ENCODE measurements around the gene ABCB8. TPM values are rescaled to one million over a fixed set of nuclear protein-coding genes. Genes with fewer than 3 reads are reported as not detected.
A peak's percentile ranks its signal among the peaks of the same experiment; 100 is the strongest.

Gene ABCB8
- total RNA-seq, 1 donor from 2014 or later = 32.4 TPM

DNA sequence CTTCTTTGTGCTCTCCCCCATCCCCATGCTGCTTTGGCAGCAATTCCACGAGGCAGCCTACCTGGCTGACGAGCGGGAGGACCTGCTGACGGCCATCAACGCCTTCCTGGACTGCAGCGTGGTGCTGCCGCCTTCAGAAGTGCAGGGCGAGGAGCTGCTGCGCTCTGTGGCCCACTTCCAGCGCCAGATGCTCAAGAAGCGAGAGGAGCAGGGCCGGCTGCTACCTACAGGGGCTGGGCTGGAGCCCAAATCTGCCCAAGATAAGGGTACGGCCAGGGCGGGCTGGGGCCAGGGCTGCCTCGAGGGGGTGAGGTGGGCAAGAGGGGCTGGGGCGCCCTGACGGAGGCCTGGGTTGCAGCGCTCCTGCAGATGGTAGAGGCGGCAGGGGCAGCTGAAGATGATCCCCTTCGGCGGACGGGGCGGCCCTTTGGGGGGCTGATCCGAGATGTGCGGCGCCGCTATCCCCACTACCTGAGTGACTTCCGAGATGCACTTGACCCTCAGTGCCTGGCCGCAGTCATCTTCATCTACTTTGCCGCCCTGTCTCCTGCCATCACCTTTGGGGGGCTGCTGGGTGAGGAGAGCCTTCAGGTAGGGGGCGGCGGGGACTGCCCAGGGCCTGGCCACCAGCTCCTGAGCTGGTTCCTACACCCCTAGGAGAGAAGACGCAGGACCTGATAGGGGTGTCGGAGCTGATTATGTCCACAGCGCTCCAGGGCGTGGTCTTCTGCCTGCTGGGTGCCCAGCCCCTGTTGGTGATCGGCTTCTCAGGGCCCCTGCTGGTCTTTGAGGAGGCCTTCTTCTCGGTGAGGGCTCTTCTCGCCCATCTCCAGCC lies 43.0 kb downstream of the ABCB8 start:
- no peak for DNase-seq (ENCODE audit: low spot score)

DNA sequence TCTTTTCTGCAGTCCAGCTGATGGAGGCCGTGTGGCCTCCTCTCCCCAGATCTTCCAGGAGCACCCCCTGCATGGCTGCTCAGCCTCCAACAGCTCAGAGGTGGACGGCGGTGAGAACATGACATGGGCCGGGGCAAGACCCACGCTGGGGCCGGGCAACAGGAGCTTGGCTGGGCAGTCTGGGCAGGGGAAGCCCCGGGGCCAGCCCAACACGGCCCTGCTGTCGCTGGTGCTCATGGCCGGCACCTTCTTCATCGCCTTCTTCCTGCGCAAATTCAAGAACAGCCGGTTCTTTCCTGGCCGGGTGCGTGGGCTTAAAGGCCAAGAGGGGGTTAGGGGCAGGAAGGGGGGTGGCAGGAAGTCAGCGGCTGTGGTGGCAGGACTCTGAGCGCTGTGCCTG lies 45.7 kb downstream of the ABCB8 start:
- no peak for DNase-seq (ENCODE audit: low spot score)

DNA sequence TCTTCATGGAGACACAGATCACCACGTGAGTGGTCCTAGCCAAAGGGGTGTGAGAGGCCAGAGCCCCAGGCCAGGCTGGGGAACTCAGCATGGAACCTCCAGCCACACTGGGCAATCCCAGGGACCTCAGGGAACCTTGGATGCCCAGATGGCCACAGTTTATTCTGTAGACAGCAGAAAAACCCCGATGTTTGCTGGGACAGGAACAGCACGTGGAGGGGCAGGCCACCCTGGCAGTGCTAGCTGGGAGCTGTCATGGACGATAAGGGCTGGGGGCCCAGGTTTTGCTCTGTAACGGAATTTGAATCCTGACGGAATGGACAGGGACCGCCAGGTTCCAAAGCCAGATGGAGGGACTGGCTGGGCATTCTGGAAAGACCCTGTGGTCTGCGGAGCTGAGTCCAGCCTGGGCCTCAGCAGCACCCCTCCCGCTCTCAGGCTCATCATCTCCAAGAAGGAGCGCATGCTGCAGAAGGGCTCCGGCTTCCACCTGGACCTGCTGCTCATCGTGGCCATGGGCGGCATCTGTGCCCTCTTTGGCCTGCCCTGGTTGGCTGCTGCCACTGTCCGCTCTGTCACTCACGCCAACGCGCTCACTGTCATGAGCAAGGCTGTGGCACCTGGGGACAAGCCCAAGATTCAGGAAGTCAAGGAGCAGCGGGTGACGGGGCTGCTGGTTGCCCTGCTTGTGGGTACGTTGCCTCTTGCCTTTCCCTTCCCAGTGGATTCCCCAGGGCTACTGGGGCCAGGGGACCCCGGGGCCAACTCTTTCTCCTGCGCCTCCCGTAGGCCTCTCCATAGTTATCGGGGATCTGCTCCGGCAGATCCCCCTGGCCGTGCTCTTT lies 46.8 kb downstream of the ABCB8 start:
- DNase-seq (ENCODE audit: low spot score) = no peak

DNA sequence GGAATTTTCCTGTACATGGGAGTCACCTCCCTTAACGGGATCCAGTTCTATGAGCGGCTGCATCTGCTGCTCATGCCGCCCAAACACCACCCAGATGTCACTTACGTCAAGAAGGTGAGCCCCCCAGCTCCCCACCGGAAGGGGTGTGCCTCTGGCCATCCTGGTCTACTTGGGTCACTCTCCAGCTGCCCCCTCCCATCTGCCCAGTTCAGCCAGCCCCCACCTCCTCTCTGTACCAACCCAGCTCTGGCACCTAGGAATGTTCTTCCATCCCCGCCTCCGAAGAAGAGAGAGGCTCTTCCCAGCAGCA lies 47.4 kb downstream of the ABCB8 start:
- no peak for DNase-seq (ENCODE audit: low spot score)

DNA sequence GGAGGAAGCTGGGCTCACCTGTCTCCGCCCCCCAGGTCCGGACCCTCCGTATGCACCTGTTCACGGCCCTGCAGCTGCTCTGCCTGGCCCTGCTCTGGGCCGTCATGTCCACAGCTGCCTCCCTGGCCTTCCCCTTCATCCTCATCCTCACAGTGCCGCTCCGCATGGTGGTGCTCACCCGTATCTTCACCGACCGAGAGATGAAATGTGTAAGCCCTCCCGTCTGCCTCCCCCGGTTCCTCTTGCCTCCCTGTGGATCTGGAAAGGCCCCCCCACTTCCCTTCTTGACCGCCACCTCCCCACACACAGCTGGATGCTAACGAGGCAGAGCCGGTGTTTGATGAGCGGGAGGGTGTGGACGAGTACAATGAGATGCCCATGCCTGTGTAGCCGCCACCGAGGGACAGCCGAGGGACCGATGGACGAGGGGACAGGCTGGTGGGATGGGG lies 47.8 kb downstream of the ABCB8 start:
- no peak for DNase-seq (ENCODE audit: low spot score)

DNA sequence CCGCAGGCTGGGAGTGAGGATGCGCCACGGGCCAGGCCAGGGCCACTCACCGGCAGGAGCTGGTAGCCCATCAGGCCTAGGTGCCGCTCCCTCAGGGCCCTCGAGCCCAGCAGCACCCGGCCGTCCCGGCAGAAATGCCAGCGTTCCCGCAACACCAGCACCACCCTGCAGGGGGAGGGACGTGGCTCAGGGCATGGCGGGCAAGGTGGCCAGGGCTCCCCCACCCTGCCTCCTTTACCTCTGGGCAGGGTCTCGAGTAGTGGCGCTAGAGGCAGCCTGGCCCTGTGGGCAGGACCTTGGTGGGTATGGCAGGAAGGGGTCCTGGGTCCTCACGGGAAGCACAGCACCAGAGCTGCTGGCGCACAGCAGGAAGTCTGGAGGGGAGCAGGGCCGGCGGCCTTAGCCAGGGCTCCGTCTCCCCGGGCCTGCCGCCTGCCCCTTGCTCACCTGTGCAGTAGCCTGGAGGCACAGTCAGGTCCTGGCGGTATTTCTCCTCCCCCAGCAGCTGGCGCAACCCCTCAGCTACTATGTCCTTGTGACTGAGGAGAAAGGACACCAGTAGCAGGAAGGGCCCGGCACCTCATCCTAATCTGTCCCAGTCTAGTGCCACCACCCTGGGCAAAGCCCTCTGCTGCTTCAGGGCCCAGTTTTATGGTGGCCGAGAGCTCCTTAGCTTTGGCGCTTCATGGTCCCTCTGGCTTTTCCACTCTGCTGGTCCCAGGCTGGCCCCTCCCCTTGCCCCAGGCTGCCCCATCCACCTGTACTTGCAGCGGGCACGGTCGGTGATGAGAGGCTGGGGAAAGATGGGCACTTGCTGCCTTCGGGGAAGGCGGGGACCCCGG lies 48.8 kb downstream of the ABCB8 start:
- no peak for DNase-seq (ENCODE audit: low spot score)

DNA sequence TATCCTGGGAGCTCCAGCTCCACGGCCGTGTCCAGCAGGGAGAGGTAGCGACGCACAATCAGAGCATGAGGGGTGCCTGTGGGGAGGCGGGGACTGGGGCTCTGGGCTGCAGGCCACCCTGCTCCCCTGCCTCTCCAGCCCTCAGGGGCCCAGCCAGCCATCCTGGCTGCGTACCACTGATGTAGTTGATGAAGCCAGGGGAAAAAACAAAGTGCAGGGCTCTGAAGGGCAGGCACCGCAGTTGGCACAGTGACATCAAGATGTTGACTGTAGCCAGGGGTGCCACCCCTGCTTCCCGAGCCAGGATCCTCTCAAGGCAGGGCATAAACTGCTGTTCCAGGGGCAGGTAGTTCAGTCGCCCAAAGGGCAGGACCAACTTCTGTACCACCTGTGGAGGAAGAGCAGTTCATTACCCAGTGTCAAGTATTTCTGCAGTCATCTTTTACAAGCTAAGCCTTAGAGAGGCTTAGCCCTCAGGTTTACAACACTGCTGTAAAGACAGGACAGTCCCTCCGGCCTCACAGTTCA lies 49.5 kb downstream of the ABCB8 start:
- DNase-seq (ENCODE audit: low spot score) = no peak

DNA sequence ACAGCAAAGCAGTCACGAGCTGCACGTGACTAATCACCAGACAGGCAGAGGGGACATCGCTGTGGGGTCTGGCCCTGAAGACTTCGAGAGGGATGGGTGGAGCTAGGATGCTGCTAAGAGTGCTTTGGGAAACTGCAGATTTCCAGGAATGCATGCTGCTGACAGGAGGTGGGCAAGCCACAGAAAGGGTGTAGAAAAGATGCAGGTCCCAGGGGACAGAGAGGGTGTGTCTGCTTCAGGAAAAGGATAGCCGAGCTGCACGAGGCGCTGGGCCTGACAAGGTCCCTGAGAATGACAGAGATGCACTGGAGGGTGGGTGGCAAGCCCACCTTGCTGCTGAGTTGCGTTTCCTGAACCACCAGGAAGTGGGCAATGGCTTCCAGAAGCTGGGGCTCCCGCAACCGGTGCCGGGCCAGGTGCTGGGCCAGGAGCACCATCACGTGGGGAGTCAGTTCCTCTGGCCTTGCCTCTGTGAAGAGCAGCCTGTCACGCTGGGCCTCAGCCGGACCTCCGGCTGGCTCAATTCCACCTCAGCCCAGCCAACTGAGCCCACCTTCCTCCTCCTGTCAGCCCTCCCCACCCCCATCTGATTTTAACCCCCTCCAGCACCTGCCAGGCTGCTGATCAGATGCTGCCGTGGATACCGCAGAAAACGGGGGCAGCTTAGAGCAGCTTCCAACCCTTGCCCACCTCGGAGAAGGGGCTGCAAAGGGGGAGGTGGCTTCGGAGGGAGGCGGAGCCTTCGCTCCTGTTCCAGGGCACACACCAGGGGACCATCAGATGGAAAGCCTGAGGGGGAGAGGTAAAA lies 50.2 kb downstream of the ABCB8 start:
- DNase-seq (ENCODE audit: low spot score) = no peak

DNA sequence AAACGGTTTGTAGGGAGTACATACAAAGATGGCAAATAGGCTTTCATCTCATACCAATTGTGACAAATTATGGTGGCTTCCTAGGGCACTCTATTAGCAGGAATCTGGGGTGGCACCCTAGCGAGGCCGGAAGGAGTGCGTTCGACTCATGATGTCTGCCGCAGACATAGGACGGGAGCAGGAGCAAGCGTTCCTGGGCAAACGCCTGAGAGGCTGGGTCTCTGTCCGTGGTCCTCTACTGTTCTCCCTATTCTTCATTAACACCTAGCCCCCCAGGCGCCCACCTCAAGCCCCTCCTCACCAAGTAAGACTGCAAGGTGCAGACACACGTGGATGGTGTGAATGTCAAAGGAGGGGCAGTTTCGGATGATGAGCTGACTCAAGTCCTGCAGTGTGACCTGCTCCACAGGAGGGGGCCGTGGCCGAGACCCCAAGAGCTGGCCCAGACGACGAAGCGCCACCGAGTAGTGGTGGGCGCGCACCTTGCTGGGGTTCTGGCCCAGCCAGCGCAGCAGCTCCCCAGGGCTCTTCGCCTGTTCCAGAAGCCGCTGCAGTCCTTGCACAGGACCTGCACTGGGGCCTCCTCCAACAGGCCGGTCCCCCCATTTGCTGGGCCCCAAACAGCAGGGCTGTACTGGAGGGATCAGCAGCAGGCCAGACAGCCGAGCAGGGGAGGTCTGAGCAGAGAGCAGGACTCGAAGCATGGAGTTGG lies 51.1 kb downstream of the ABCB8 start:
- DNase-seq (ENCODE audit: low spot score) = no peak

DNA sequence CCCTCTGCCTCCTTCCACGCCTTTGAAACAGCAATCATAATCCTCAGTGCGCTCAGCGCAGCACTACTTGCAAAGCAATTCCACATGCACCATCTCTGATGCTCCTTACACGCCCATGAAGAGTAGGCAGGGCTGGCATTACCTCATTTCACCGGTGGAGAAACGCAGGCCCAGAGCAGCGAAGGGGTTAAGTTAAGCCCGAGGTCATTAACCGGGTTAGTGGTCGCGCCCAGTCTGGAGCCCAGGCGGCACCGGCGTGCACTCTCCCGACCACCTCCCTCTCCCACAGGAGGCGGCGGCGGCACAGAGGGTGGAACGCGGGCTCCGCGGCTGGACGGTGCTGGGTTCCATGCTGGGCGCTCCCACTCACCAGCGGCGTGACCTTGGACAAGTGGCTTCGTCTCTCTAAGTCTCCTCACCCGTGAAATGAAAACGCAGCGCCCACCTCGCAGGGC lies 51.8 kb downstream of the ABCB8 start:
- no peak for DNase-seq (ENCODE audit: low spot score)

DNA sequence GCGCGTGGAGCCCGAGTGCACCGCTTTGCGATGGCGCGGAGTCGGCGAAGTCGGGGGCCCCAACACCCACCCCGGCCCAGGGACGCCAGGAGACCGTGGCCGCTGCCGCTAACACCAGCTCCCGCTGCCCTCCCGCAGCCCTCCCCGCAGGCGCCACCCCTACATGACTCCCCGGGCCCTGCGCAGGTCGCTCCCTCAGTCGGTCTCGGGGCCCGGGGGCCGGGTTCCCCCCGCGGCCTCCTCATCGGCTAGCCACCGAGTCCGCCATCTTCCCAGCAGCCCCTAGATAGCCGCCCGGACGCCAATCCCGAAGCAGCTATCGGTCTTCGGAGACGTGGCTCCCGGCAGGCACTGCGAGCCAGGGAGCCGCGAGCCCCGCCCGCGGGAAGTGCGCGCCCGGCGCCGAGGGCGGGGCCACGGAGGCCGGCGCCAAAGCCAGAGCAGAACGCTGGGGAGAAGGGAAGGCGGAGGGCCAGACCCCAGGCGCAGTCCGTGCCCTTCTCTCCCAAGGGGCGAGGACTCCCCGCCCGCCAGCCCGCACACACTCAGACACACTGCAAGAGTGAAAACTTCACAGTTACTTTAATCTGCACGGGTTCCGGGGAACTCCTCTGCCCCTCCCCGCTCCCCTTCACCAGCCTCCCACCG lies 52.4 kb downstream of the ABCB8 start, which contains the start of gene FASTK:
Gene FASTK, minus strand, starts transcription at position 288 of the 648 bp plus-strand sequence. Its CDS starts 43 bp downstream, at position 245.
- peak; percentile 90 for DNase-seq (ENCODE audit: low spot score)

DNA sequence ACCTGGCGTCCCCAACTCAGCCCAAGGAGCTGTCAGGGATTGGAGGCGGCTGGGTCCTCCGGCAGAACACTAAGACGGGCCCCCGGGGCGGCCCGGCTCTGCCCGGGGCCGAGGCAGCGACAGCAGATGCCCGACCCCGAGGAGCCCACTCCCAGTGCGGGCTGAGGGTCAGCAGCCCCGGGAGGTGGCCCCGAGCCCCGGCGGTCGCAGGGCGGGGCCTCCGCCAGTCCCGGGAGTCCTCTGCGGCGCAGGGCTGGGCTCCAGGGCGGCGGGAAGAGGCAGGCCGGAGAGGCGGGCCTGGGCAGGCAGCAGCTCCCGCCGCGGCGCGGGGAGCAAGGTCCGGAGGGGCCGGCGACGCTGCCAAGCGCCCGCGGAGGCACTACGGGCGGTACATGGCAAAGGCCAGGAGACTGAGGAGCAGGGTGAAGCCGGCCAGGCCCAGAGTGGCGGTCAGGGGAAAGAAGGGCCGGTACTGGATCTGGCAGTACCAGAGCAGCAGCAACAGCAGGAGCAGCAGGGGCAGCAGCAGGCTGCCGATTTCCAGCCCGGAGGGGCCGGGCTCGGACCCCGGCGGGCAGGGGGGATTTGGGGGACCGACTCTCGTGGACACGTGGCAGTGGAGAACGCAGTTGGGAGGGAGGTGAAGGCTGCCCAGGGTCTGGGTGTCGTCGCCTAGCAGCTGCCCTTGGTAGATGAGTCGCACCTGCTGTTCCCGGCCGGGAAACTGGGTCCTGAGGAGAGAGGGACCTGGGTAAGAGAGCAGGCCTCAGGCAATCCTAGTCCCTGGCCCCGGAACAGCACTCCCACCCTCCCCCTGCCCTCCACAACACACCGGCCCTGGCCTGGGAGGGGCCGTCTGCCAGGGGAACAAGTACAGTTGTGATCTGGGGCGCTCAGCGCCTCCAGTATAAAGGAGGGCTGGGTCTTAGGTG lies 53.2 kb downstream of the ABCB8 start:
- DNase-seq (ENCODE audit: low spot score) = no peak

DNA sequence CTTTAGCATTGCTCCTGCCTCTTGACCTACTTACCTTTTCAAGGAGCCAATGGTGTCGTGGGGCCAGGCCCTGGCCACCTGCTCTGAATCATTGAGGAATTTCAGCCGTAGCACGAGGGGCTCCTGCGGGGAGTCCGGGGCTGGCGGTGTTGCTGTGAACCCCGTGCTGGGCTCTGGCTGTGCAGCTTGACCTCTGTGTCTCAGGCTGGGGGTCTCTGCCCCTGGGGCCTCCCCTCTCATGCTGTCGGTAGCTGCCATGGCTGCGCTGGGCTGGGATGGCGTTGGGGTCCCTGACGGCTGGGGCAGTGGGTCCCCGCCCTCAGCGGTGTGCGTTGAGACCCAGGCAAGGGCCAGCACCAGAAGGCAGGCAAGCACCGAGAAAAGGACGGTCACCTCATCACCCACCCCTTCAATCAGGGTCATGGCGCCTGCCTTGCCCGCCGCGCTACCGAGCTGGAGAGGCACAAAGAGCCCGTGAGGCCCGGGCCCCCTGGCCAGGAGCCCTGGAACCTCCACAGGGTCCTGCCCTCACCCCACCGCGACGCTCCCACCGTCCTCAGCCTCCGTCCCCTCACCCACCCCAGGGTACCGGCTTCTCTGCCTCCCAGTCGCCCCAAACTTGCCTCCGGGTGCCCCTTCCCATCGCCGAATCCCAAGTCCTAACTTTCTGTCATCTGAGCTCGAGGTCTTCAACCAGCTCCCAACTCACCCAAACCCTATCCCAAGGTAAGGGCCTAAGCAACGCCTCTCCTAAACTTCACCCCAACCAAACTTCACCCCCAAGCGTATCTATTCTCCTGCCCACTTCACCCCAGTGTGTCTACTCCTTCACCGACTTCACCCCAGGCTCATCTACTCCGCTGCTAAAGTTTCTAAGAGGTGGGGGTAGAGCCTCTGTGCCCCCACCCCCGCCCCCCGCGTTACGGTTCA lies 54.2 kb downstream of the ABCB8 start:
- DNase-seq (ENCODE audit: low spot score) = no peak

DNA sequence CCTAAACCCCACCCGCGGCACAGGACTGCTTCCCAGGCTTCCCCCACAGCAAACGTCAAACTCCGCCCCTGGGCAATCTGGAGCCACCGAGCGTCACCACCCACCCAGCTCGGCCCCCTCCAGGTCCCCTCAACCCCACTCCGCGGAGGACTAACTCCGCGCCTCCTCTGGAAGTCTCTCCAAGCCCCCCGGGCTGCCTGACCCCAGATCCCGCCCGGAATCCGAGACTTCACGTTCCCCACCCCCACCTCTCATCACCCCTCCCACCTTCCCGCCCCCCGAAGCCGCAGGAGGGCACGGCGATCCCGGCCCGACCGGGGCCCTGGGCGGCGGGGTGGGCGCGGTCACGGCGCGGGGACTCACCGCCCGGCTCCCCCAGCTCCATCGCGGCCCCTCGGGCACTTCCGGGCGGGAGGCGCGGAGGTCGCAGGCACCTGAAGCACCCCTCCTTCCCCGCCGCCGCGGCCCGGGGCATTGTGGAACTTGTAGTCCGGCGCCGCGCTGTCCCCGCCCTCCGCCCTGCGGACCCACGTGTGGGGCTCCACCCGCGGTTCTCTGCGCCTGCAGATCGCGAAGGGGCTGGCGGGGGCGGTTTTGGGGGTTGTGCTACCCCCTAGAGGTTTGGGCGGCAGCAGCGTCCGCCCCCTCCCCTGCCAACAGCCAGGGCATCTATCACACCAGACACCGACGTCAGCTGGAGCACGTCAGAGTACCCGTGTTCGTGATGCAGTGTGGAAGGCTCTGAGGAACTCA lies 55.0 kb downstream of the ABCB8 start, which contains the start of gene TMUB1:
Gene TMUB1, minus strand, starts transcription at position 423 of the 753 bp plus-strand sequence. CDS start 930 bp downstream, outside the sequence.
- peak; percentile 79 for DNase-seq (ENCODE audit: low spot score)

DNA sequence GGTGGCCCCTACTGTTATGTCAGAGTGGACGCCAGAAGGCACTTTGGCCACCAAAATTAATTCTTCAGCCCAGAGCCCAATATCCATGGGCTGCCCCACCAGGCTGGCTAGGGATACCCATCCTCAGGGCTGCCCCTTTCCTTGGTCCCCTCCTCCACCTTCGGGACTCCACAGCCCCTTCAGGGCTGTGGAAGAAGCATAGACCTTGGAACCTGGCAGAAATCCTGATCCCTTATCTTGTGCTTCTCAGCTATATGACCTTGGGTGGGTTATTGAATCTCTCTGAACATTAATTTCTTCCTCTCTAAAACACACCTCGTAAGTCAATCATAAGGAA lies 55.5 kb downstream of the ABCB8 start:
- DNase-seq (ENCODE audit: low spot score) = no peak

DNA sequence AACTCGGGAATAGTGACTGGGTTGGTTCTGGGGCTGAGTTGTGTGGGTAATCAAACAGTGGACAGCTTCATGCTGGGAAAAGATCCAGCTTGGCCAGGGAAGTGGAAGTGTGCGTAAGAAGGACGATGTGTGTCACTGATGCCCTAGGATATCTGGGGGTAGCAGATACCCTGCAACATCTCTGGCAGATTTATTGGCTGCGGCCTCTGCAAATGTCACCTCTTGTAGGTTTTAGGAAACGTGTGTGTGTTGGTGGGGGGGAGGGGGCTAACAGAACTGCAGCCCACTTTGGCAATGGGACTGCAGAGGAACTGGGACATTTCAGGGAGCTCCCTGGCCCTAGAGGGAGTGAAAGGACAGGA lies 57.1 kb downstream of the ABCB8 start:
- no peak for DNase-seq (ENCODE audit: low spot score)

All from ureter (tissue), 1 donor.